SK-N-SH (cell line): ENCODE data around the gene PCSK6.

Experiments
- TAF1 ChIP-seq: IDR thresholded peaks from 2 replicates; pipeline ENCODE4 v1.6.1; 2012; ENCODE audit warnings: low read depth, mild to moderate bottlenecking, low read length, moderate library complexity, borderline replicate concordance
- TF ChIP-seq, protein P1 (sequence below): IDR thresholded peaks from 2 replicates; pipeline ENCODE4 v1.4.0; 2012; ENCODE audit warnings: low read depth, borderline replicate concordance
- TF ChIP-seq, protein P2 (sequence below): IDR thresholded peaks from 2 replicates; pipeline ENCODE4 v1.4.0; 2012; ENCODE audit warnings: low read depth
- TF ChIP-seq, protein P3 (sequence below): fragments of 200-600 bp; sonication (generic); IDR thresholded peaks from 2 replicates; pipeline ENCODE4 v1.6.1; 2017; ENCODE audit warnings: antibody characterized with exemption, mild to moderate bottlenecking, moderate library complexity

DNA sequence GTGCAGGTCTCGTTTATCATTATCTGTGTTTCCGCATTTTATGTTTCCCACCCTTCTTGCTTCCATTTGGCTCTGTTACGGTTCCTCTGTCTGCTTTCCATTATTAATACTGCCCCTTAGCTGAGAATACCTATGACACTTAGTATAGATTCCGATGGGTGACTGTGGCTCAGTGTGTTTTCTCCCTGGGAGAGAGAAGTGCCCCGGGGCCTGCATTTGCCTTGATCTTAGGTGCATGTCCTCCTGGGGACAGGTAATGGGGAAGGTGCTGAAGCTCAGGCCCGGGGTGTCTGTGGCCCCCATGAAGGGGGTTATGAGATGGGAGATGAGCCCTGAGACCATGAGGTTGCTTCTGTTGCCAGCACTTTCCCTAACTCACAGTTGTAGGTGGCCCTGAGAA is 43.4 kb upstream of the PCSK6 start:
- TF ChIP-seq, protein P1, sequence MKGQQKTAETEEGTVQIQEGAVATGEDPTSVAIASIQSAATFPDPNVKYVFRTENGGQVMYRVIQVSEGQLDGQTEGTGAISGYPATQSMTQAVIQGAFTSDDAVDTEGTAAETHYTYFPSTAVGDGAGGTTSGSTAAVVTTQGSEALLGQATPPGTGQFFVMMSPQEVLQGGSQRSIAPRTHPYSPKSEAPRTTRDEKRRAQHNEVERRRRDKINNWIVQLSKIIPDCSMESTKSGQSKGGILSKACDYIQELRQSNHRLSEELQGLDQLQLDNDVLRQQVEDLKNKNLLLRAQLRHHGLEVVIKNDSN: no peak
- TF ChIP-seq, protein P2, sequence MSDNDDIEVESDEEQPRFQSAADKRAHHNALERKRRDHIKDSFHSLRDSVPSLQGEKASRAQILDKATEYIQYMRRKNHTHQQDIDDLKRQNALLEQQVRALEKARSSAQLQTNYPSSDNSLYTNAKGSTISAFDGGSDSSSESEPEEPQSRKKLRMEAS: no peak
- TF ChIP-seq, protein P3, sequence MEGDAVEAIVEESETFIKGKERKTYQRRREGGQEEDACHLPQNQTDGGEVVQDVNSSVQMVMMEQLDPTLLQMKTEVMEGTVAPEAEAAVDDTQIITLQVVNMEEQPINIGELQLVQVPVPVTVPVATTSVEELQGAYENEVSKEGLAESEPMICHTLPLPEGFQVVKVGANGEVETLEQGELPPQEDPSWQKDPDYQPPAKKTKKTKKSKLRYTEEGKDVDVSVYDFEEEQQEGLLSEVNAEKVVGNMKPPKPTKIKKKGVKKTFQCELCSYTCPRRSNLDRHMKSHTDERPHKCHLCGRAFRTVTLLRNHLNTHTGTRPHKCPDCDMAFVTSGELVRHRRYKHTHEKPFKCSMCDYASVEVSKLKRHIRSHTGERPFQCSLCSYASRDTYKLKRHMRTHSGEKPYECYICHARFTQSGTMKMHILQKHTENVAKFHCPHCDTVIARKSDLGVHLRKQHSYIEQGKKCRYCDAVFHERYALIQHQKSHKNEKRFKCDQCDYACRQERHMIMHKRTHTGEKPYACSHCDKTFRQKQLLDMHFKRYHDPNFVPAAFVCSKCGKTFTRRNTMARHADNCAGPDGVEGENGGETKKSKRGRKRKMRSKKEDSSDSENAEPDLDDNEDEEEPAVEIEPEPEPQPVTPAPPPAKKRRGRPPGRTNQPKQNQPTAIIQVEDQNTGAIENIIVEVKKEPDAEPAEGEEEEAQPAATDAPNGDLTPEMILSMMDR: no peak
- TF ChIP-seq TAF1: no peak
